ENCODE measurements around the gene PODXL. TPM values are rescaled to one million over a fixed set of nuclear protein-coding genes. Genes with fewer than 3 reads are reported as not detected.

Gene PODXL
- total and polyA plus RNA-seq, 2 of the 8 experiments (the other 6 are each of a cell fraction or from before 2014, with no cell fraction given): 638 to 925 TPM

- Histone ChIP-seq H3K23ac (ENCODE audit: insufficient read length) (no peak overlapping the region), H4K91ac (replicated peaks; ENCODE audit: insufficient read length, low read length) (no peak overlapping the region), H3K9ac (replicated peaks in 1 of 4; ENCODE audit: extremely low read depth in 1 of 4, low read depth in 3 of 4, low read length in 3 of 4) (no peak overlapping the region), H4K8ac (ENCODE audit: extremely low read depth, insufficient read depth, low read length) (no peak overlapping the region), H3K23me2 (ENCODE audit: low read depth, low read length) (no peaks in the 10 kb centered on the region; the same call in 1 of the 2 replicates), H3K36me3 (ENCODE audit: control insufficient read depth in 2 of 4, insufficient read depth in 4 of 4, low read length in 3 of 4) (peaks cover 48 to 98% (median 82%) of the 10 kb centered on the region in 4 experiments), H3K4me1 (replicated peaks in 1 of 4; ENCODE audit: control insufficient read depth in 3 of 4, insufficient read depth in 4 of 4, low read length in 3 of 4) (peaks cover 0 to 5% (median 2%) of the 10 kb centered on the region in 4 experiments; a peak in 1 of 7 replicates), H2BK20ac (ENCODE audit: low read length) (no peak overlapping the region), H3K9me3 (ENCODE audit: insufficient read depth in 2 of 2, low read depth in 1 of 2, low read length in 1 of 2) (no peaks in the 10 kb centered on the region), H2BK5ac (ENCODE audit: low read depth, low read length) (no peak overlapping the region), H3K79me1 (ENCODE audit: low read depth, low read length) (no peaks in the 10 kb centered on the region; the same call in 1 of the 2 replicates), H2BK15ac (ENCODE audit: low read length) (no peak overlapping the region), H3K4ac (replicated peaks; ENCODE audit: insufficient read length, low read depth, low read length) (no peak overlapping the region), H2AK5ac (ENCODE audit: low read depth, low read length) (no peak overlapping the region), H4K20me1 (replicated peaks in 1 of 2; ENCODE audit: control insufficient read depth in 1 of 2, insufficient read depth in 2 of 2, low read length in 2 of 2) (peaks cover 17 to 19% of the 10 kb centered on the region in 2 experiments), H3K79me2 (ENCODE audit: control insufficient read depth in 1 of 2, insufficient read depth in 2 of 2, low read length in 2 of 2) (peaks cover 0 to 7% of the 10 kb centered on the region in 2 experiments; a peak in 1 of 4 replicates), H3K27me3 (replicated peaks in 1 of 4; ENCODE audit: control insufficient read depth in 3 of 4, extremely low read depth in 1 of 4, insufficient read depth in 3 of 4, low read length in 3 of 4) (no peaks in the 10 kb centered on the region), H2BK12ac (ENCODE audit: low read depth, low read length) (no peak overlapping the region), H2BK120ac (replicated peaks; ENCODE audit: low read depth, low read length) (no peak overlapping the region), H3K14ac (ENCODE audit: insufficient read length) (no peak overlapping the region), H2AFZ (ENCODE audit: low read length) (no peak overlapping the region), H4K5ac (ENCODE audit: insufficient read length, low read depth, low read length) (no peak overlapping the region), H3K18ac (ENCODE audit: extremely low read depth, low read length) (no peak overlapping the region), H3K56ac (replicated peaks; ENCODE audit: insufficient read length, low read depth, low read length) (no peak overlapping the region), H3K4me3 (ENCODE audit: extremely low read depth in 1 of 4, insufficient read depth in 2 of 4, low read depth in 3 of 4, low read length in 4 of 4) (no peak overlapping the region), H3K4me2 (ENCODE audit: insufficient read depth in 1 of 2, low read depth in 2 of 2, low read length in 2 of 2) (no peak overlapping the region), H3K27ac (ENCODE audit: low read depth, low read length) (no peak overlapping the region)
- WGBS, 2 experiments (ENCODE audit: extremely low coverage in 1 of 2, insufficient coverage in 1 of 2, insufficient read length in 1 of 2, insufficient replicate concordance in 2 of 2, low coverage in 1 of 2, low lambda C conversion rate in 2 of 2, missing lambda C conversion rate in 1 of 2): 95% methylated on average over 14 of the region's 14 CpGs; no CpG with 5 or more reads in 1 of the 2 experiments
- TF ChIP-seq TCF12 (IDR thresholded peaks at IDR 0.05; ENCODE audit: low read depth, low read length) (no peak), CHD1 (IDR thresholded peaks at IDR 0.05; ENCODE audit: low read depth, low read length) (no peak), POLR2A (IDR thresholded peaks at IDR 0.05; ENCODE audit: control extremely low read depth in 1 of 2, low read depth in 2 of 2, low read length in 2 of 2) (peak in 1 of 2 experiments; percentile 68; a peak in 1 of 3 replicates), RXRA (IDR thresholded peaks at IDR 0.05; ENCODE audit: insufficient read depth, low read depth, low read length) (no peak), SP4 (IDR thresholded peaks at IDR 0.05; ENCODE audit: low read length) (no peak)
- no peak for DNase-seq (ENCODE audit: low read depth in 1 of 2, low spot score in 2 of 2)
- POLR2A ChIA-PET (ENCODE audit: partially characterized antibody): interaction anchor here (0.9 to 3.0 kb wide), 4 partner anchors 9 to 11 kb away, joined by 3 to 12 read pairs (median 4); no protein-coding TSS in a partner anchor
- FAIRE-seq: no peak
- CTCF ChIA-PET (ENCODE audit: partially characterized antibody): interaction anchor here (3.7 to 7.6 kb wide), 3 partner anchors 12 to 153 kb away, joined by 19 to 73 read pairs (median 24); no protein-coding TSS in a partner anchor
Measured at GRCh38 chr7:131501930-131502685, 54.3 kb downstream of the PODXL start.

Data from H1 (cell line).